B cell (primary cell): ENCODE measurements around the gene PTPRT.

Experiments used
- CTCF ChIP-seq: fragments of 200-600 bp; IDR thresholded peaks from one replicate; pipeline ENCODE4 v1.8.0; 2022; ENCODE audit warnings: antibody characterized with exemption, mild to moderate bottlenecking
- EZH2 ChIP-seq: IDR thresholded peaks from 2 replicates; pipeline ENCODE4 v1.6.1; 2012; ENCODE audit warnings: borderline replicate concordance, low read depth, mild to moderate bottlenecking, moderate library complexity, low read length; ENCODE audit not compliant: insufficient read depth, poor library complexity, severe bottlenecking

GRCh38 chr20:42589976-42590639 is 599.6 kb downstream of the PTPRT start:
- TF ChIP-seq CTCF: no peak
- no peak for TF ChIP-seq EZH2
